NCI-H524 (cell line): Measurements from ENCODE around the gene LITAF.
"Not testable (repeated sequence)": the region's sequence is repeated elsewhere in the genome, so short reads cannot be mapped to it uniquely, and the experiment has no call there.

ENCODE experiments used
- DNase-seq, 2 experiments: peaks; one replicate each; lab custom pipeline; 2025; lab: John Stamatoyannopoulos, UW

LITAF gene

GRCh38 chr16:11515540-11516430 is 70.9 kb downstream of the LITAF start:
- no peak for DNase-seq

- no peak for DNase-seq
Observed at GRCh38 chr16:11514283-11514682, 72.4 kb downstream of the LITAF start.

- DNase-seq: not testable (repeated sequence)
Observed at GRCh38 chr16:11513366-11513765, 73.4 kb downstream of the LITAF start.

DNA sequence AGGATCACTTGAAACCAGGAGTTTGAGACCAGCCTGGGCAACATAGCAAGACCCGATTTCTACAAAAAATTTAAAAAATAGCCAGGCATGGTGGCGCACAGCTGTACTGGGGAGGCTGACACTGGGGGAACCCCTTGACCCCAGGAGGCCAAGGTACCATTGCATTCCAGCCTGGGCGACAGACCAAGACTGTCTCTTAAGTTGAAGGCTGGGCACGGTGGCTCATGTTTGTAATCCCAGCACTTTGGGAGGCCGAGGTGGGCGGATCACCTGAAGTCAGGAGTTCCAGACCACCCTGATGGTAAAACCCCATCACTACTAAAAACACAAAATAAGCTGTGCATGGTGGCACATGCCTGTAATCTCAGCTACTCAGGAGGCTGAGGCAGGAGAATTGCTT is 74.9 kb downstream of the LITAF start:
- no peak for DNase-seq

DNA sequence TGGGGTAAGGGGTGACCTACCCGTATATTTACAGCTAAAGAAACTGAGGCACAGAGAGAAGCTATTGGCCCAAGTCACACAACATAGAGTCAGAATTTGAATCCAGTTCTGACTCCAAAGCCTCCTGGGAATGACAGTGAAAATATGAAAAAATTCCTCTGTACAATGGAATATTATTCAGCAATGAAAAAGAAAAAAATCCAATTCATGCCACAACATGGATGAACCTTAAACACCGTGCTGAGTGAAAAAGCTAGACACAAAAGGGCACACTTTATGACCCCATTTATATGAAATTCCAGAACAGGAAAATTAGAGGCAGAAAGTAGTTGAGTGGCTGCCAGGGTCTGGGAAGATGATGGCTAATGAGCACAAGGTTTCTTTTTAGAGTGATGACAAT is 75.4 kb downstream of the LITAF start:
- DNase-seq: no peak

DNA sequence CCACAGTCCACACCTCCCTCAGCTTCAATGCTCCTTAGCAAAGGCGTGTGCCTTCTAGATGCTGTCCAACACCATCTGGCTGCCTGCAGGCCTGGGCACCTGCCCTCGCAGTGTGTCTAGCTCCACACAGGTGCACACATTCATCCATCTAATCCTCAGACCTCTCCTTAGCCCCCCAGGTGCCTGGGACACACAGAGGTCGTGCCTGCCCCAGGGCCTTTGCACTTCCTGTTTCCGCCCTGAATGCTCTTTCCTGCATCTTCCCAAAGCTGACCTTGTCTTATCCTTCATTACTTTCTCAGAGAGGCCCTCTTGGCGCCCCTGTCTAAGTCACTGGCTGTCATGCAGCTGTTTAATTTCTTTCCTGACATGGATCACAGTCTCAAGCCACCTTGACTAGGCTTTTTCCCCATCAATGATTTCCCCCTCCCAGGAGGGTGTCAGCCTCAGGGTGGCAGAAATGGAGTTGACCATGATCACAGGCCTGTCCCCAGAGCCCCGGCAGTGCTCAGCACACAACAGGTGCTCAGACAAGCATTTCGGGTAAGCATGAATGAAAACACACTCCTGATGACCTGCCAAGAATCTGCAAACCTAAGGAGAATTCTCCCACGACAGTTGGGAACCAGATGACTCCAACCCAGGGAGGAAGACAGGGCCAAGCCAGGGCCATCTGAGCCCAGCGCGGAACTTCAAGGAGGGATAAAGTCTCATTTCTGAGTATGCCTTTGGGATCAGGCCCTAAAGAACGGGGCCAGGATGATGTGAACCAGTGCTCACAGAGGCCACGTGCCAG is 76.3 kb downstream of the LITAF start:
- peak in 1 of 2 experiments; percentile 11 for DNase-seq

DNA sequence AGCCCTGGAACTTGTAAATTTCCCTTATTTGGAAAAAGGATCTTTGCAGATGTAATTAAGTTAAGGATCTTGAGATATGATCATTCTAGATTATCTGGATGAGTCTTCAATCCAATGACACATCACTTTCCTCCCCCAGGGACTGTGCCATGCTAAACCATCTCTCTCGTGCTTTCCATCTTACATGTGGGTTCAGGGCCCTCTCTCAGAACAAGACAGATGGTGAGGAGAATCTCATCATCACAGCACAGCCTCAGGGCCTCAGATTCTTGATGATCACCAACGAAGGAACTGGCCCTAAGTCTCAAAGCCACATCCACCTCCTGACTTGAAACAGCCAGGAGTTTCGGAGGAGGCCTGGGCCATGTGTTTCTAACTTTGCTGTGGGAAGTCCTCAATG is 78.7 kb downstream of the LITAF start:
- no peak for DNase-seq

GRCh38 chr16:11507350-11507749 is 79.4 kb downstream of the LITAF start:
- no peak for DNase-seq

DNA sequence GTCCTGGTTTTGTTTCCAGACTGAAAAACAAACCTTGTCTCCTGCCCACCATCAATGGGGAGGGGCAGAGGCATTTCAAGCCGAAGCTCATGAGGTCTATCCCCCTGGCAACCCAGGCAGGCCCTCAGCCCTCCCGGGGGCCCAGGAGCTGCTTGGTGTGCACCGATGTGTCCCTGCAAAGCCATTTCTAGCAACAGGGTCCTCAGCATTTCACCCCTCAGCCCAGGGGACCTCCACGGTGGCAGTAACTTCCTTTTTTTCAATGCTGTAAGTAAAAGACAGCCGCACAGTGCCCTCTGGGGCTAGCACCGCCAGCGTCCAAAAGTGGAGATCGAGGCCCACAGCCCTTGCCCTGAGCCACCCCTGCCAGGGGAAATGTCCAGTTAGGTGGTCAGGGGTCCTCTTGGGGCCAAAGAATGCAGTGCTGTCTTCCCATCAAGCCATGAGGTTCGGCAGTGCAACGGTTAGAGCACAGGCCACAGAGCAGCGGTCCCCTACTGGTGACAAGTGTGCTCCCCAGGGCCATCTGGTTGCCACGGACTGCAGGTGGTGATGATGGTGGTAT is 79.9 kb downstream of the LITAF start:
- peak in 1 of 2 experiments; percentile 13 for DNase-seq

DNA sequence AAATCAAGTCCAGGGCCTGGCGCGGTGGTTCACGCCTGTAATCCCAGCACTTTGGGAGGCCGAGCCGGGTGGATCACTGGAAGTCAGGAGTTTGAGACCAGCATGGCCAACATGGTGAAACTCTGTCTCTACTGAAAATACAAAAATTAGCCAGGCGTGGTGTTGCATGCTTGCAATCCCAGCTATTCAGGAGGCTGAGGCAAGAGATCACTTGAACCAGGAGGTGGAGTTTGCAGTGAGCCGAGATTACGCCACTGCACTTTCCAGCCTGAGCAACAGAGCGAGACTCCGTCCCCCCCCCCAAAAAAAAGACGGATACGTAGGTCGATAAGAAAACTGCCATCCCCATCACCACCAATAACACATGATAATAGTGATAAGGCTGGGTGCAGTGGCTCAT is 82.5 kb downstream of the LITAF start:
- not testable (repeated sequence) for DNase-seq

DNA sequence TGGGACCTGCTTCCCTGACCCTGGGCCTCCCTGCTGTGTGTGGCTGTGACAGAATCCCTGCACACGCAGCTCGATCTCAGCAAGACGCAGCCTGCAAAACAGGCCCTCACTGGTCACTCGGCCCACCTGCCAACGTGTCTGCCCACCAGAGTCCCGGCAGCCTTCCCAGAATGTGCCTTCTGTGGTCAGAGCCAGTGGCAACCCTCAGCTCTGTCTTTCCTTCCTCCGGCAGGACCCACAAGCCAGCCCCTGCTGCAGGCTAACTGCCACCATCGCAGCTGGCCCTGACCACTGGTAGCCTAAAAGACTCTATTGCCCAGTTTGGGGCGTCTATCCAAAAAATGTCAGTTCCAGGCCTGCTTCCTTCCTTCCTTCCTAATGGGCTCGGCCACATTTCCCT is 83.2 kb downstream of the LITAF start:
- no peak for DNase-seq

GRCh38 chr16:11502239-11502638 is 84.5 kb downstream of the LITAF start:
- no peak for DNase-seq

DNA sequence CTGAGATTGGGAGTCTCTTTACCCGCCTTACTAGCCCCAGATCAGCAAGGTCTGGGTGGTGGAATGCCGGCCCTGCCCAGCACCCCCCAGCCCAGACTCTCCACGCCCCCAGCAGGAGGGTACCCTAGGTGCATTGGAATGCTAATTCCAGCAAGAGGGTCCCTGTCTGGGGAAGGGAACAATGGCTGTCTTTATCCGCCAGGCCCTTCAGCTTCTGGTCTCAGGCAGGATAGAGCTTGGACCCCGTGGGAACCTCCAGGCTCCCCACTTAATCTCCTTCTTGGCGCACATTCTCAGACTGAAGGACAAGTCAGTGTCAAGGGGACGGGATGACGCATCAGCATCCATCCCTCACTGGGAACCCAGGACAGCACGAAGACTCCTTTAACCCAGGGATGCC is 85.1 kb downstream of the LITAF start:
- DNase-seq: no peak

DNA sequence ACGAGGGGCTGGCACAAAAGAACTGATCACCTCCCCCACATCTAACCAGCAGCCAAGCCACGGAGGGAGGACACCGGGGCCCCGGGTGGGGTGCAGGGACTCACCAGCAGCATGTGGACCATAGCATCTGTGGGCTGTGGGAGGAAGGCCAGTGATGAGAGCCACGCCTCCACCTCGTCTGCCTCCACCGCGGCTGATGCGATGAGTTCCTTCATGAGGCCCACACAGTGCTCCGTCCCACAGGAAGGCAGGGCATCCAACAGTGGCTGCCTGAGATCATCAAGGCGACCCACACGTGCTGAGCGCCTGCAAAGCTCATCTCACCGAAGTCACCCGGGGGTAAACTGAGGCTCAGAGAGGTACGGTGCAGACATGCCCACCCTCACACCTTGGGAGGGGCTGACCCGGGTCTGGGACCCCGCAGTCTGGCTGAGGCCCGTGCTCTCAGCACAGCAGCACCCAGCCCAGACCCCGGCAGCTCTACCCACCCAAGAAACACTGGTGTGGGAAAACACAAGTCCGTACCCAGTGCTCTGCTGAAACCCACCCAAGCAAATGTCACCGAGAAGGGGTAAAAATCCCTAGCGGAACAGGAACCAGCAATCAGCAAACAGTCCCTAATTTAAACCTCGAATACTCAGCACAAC is 85.9 kb downstream of the LITAF start:
- DNase-seq: no peak

DNA sequence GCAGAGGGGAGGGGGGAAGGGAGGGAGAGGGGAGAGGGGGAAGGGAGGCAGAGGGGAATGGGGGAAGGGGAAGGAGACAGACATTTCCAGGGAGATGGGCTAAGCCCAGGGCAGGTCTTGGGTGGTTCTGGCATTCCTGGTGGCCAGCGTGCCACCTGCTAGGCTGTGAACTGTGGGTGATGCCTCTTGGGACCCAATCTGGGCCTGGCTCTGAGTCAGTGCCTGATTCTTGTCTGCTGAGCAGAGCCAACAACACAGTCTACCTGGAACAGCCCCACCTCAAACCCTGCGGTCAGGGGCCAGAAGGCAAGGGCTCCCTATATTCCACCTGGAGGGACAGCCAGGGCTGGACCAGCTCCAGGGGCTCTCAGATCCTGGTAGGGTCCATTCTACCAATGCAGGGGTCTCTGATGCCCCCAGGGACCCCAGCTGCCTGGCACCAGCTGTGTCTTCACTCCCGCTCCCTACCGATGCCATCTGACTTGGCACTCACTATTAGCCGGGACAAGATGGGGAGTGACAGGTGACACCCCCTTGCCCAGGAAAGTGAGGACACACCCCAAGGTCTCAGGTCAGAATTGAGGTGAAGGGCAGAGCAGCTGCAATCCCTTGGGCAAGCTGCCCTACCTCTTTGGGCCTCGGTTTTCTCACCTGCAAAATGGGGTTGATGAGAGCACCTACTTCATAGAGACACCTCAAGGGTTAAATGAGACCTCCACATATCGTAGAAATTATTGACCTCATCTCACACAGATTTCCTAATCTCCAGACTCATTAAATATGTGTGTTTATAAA is 87.2 kb downstream of the LITAF start:
- no peak for DNase-seq

DNA sequence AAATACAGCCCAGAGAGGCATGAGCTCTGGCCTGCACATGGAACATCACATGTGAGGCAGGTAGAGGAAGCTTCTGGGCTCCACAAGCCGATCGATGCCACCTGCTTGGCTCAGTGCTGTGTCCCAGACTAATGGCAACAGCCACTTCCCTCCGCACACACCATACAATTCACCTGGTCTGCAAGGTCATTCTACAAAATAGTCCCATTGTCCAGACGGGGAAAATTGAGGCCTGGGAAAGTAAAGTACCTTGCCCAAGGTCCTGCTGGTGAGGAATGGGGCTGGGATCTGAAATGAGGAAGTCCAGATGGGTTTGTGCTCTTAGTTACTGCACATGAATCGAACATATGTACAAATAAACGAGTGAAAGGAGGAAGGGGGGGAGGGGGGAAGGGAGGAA is 88.0 kb downstream of the LITAF start:
- DNase-seq: peak; percentile 8 to 33

DNA sequence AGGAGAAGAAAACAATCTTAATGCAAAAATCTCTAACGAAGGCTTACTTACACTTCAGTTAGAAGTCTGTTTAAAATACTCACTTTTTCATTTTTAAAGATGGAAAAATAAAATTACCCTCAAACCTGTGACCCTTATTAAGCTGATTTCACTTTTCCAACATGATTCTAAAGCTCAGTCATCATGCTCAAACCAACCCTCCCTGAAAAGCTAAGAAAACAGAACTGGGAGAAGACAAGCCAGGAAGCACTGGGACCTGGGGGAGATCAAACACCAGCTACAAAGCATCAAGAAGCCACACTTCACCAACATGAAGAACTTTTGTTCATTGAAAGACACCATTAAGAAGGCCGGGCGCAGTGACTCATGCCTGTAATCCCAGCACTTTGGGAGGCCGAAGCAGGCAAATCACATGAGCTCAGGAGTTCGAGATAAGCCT is 88.8 kb downstream of the LITAF start:
- DNase-seq: no peak
